CD4-positive, alpha-beta T cell treated with Interleukin-10 for 1 hour (primary cell): ENCODE data around the gene SNAP23.

Experiments used
- DNase-seq: peaks from one replicate; pipeline ENCODE4 v3.0.0-alpha.2; 2020

SNAP23 gene

DNA sequence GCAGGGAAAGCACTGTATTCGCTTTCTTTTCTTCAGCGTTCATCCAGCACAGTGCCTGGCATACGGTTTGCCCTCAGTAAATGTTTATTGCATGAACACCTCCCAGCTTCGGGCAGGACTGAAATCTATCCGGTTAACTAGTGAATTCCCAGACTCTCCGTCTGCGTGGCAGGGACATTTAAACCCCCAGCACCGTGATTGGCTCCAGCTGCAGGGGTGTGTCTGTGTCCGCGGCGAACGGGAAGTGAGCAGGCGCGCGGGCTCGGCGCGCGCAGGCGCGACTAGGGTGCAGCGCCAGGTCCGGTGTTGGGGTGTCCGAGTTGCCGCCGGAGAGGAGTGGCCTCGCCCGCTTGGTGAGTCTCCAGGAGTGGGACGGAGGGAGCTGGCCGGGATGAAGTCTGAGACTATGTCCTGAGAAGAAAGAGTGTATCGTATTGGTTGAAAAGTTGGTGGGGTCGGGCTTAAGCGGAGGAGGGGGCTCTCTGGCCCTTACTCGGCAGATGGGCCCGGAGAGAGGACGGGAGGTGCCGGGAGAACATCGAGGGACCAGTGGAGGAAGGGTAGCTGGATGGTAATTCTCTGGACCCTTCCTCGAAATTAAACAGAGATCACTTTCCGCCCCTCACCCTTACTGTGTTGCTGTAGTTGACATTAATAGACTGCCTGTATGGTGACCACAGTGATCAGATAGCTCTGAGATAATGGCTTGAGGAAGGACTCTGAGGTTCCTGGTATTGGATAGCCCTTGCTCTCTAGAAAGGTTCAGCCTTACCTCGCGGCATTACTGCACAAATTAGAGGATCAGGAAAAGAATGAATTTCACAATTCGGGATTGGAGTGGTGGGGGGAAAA, at the start of gene SNAP23:
Gene SNAP23 (plus strand): TSS at position 274 of the 852 bp plus-strand sequence. CDS start 16,213 bp downstream, outside the sequence.
- DNase-seq = peak; percentile 87

DNA sequence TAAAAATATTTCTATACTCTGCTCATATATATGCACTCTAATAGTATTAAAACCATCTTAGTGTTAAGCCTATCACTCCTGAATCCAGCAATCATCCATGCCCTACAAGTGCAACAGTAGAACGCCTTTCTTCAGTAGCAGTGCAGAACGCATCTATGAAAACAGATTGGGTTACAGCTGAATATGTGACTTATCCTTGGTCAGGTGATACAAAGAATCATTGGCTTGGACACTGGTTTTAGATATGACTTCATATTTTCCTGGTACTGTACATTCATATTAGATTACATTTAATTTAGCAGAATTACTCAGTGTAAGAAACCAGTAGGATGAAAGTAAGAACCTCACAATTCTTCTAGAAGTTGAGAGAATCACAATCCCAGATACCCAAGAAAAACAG, 47.8 kb upstream of the SNAP23 start:
- DNase-seq = no peak

- no peak for DNase-seq
Observed at GRCh38 chr15:42448281-42448680, 47.2 kb upstream of the SNAP23 start.

- DNase-seq = no peak
Observed at GRCh38 chr15:42449770-42450424, 45.5 kb upstream of the SNAP23 start.

- no peak for DNase-seq
Observed at GRCh38 chr15:42450425-42450790, 45.0 kb upstream of the SNAP23 start.

DNA sequence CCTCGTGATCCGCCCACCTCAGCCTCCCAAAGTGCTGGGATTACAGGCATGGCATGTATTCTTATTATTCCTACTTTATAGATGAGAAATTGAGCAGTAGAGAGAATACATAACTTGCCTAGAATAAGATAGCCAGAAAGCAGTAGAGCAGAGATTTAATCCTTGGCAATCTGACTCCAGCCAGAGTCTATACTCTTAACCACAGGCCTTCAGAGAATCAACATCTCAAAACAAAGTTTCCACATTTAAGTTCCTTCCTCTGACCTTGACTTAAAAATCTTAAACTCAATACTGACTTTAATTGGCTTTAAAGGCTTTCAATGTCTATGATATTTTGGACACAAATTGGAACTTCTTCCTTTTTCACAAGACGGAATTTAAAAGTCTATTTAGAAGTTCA, 41.6 kb upstream of the SNAP23 start:
- DNase-seq = no peak

DNA sequence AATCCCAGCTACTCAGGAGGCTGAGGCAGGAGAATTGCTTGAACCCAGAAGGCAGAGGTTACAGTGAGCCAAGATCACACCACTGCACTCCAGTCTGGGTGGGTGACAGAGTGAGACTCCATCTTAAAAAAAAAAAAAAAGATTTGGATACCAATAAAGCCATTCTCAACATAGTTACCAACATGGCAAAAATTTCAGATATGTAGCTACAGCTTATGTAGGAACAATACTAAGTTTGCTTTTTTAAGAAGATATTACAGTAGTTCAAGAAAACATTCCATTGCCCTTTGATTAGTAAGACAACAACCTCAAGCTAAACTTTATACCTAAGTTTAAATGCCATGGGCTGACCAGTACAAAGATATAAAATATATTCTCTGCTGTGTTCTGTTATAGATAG, 38.9 kb upstream of the SNAP23 start:
- DNase-seq = no peak

DNA sequence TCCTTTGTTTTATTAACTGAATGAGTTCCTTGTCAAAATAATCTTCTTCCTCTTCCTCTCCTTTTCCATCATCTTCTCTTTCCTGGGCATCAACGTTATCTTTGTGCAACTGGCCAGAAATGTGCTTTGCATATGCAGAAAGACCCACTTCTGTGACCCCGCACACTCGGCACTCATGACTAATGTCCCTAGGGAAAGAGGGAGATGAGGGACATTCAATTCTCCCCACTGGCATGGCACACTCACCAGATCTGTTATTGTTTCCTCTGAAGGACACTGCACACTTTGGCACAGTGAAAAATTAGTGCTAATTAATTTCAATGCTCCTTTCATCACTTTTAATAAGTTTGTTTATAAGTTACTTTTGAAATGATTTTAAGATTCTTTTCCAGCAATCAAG, 38.5 kb upstream of the SNAP23 start:
- DNase-seq = no peak

- no peak for DNase-seq
Observed at GRCh38 chr15:42457445-42458442, 37.7 kb upstream of the SNAP23 start.

GRCh38 chr15:42461261-42461660, 34.2 kb upstream of the SNAP23 start:
- no peak for DNase-seq

DNA sequence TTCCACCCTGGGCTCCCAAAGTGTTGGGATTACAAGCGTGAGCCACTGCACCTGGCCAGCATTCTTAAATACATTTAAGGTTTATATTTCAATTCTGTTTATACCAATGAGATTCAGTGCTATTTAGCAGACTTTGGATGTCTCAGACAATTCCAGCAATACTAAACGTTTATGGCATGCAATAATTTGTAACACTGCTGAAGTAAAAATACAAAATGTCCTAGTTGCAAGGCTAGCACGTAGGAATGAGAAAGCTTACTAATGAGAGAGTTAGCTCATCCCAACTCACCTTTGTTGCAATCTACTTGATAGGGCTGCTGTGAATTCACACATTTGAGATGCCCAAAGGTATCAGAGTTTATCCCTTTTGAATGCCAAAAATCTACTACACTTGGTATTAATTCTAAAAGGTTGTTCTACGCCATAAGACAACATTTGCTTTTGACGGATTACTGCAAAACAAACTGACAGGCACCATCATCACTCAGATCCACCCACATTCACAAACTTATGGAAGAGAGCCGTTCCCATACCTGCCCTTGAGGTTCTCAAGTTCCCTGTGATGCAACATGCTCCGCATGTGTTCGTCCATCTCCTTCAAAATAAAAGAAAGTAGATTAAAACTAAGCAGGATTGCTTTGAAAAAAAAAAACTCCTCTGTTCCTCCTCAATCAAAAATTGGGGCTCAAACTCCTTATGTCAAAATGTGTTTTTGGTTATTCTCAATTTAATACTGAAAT, 29.7 kb upstream of the SNAP23 start:
- DNase-seq = no peak

GRCh38 chr15:42471002-42471401, 24.4 kb upstream of the SNAP23 start:
- no peak for DNase-seq

DNA sequence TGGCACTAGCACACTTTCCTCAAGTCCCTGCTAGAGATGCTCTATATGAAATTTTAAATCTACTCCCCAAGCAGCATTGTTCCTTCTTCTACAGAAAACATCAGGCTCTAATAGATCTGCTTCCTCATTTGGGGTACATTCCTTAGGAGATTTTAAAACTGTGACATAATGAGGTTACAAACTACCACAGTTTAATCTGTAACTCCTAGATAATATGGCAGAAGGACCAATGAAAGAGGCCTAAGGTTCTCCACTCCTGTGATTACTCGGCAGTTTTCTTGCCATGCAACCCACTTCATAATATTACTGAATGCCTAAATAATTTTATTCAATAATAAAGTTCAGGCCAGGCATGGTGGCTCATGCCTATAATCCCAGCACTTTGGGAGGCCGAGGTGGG, 20.6 kb upstream of the SNAP23 start:
- no peak for DNase-seq

GRCh38 chr15:42482701-42483100, 12.7 kb upstream of the SNAP23 start:
- no peak for DNase-seq

- DNase-seq = no peak
Observed at GRCh38 chr15:42483677-42484076, 11.8 kb upstream of the SNAP23 start.

GRCh38 chr15:42490291-42490670, 5.2 kb upstream of the SNAP23 start:
- peak; percentile 15 for DNase-seq

GRCh38 chr15:42490671-42491538, 4.5 kb upstream of the SNAP23 start, which contains the start of gene ZNF106:
TSS of gene ZNF106 (minus strand) at chr15:42491141. CDS start at chr15:42472289, 18,852 bp downstream.
- DNase-seq = peak; percentile 94

DNA sequence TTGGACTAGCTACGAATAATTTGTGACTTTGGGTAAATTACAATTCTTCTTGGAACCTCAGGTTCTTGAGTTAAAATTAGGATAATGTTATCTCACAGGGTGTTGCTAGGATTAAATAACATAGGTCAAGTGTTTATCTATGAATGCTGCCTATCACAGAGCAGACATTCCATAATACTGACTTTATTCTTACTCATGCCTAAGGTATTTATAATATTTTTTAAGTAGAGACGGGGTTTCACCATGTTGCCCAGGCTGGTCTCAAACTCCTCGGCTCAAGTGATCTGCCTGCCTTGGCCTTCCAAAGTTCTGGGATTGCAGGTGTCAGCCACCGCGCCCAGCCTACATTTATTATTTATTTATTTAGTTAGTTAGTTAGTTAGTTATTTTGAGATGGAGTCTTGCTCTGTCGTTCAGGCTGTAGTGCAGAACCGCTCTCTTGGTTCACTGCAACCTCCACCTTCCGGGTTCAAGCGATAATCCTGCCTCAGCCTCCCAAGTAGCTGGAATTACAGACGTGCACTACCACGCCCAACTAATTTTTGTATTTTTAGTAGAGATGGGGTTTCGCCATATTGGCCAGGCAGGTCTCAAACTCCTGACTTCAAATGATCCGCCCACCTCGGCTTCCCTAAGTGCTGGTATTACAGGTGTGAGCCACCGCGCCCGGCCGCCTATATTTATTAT, 3.8 kb upstream of the SNAP23 start:
- DNase-seq = no peak

DNA sequence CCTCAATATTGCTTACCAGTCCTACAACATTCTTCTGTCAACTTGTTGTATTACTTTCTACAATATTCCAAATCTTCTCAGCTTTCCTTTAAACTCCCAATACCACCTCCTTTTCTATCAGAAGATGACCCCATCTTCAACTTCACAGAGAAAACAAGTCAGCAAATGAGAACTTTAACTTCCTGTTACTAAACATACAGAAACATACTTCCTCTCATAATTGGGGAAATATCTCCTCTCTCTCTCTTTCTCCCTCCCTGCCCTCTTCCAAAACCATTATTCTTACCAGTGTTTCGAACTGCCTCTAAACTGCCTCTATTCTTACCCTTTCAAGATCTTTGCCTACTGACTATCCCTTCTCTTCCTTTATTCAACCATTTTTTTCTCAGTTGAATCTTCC, 1.8 kb upstream of the SNAP23 start:
- DNase-seq = no peak

DNA sequence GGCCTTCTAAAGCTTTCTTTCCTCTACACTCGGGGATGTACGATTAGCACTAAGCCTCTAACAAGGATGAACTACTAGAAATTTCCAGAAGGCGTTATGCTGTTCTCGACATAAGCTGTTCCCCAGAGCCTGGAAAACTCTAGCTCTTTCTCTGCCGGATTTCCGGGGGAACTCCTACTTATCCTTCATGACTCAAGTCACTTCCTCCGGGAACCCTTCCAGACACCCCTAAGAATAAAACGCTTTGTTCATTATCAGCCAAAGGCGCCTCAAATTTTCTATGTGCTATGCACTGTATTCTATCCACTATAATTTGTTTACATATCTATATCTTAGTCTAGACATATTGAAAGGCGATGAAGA, 455 bp upstream of the SNAP23 start:
- DNase-seq = peak; percentile 48
